K562 treated with DMSO at 1 percent for 12 hours (cell line): ENCODE results near the gene LARGE2. TPM values are rescaled to one million over a fixed set of nuclear protein-coding genes. Genes with fewer than 3 reads are reported as not detected.

Source experiments
- total RNA-seq: library from RNA; unstranded; fragments of 300-600 nt; gene quantifications from 2 replicates; pipeline ENCODE4 v1.2.3, GENCODE V29; 2022; ENCODE audit not compliant: insufficient read depth

The LARGE2 gene
- total RNA-seq, result 4.0 and 5.0 TPM in 2 replicates

DNA sequence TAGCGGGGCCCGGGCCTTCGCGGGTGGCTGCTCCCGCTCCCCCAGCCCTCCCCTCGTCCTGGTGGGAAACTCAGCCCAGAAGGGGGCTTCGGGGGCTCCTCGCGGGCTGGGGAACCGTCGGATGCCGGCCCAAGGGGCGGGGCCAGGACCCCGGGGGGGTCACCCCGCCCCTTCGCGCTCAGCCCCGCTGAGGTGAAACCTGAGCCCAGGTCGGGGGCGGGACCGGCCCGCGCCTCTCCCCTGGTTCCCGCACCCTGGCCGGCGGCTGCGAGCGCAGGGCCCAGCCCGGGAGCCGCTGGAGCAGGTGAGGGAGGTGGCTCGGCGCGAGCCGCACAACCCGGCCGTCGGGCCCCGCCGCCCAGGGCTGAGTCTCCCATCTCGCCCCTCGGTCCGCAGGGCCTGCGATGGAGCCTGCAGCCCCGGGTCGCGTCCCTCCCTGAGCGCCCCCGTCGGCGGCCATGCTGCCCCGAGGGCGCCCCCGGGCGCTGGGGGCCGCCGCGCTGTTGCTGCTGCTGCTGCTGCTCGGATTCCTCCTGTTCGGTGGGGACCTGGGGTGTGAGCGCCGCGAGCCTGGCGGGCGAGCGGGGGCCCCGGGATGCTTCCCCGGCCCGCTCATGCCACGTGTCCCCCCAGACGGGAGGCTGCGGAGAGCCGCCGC lies at the start of gene LARGE2:
LARGE2 (plus strand) TSS at position 232 of the 658 bp plus-strand sequence; CDS start at position 459, 227 bp downstream.

DNA sequence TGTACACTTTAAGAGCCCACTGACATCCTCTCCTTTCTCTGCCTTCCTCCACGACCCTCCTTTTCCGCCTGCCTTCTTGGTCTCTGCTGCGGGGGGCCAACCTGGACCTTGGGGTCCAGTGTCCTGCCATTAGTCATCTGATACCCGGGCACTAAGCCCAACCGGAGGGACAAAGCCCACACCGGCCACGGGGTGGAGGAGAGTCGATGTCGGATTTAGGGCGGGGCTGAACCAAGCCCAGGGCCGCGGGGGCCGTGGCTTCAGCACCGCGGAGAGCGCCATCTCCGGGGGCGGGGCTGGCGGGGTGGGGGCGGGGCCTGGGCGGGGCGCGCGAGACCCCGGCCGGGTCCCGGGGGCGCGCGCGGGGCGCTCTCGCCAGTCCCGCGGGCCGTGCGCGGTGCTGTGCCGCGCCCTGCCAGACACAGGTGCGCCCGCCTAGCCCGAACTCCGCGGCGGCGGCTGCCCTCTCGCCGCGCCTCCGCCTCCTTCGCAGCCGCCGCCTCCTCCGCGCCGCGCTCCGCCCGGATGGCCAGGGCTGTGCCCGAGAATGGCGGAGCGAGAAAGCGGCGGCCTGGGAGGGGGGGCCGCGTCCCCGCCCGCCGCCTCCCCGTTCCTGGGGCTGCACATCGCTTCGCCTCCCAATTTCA lies 37.1 kb upstream of the LARGE2 start, which contains the start of gene MAPK8IP1:
MAPK8IP1 (plus strand) TSS at position 378 of the 647 bp plus-strand sequence; CDS start at position 548, 170 bp downstream.

DNA sequence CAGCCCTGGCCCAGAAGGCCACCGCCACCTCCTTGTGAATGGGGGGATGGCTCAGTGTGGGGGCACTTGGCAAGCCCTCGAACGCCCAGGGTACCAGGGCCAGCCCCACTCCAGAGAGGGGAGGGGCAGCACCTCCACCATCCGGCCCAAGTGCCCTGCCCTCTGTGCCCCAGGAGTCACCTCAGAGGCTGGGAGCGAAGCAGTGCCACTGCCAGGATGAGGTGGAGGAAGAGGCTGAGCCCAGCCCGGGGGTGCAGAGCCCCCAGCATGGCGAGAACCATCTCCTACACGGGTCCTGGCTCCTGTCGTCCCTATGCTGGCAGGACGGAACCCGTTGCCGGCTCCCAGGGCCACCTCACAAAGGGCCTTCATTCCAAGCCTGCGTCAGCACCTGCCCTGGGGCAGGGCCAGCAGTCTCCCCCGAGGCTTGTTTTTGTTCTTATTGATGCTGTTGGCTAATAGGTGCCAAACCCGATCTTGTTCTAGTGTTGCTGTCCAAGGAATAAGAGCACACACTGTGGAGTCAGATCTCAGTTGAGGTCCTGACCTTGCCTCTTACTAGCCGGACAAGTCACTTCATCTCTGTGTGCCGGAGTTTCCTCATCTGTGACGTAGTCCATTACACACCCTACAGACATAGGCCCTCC lies 15.4 kb upstream of the LARGE2 start, which contains the start of gene FREY1:
FREY1 (minus strand) TSS at position 307 of the 647 bp plus-strand sequence; CDS start at position 281, 26 bp downstream.

DNA sequence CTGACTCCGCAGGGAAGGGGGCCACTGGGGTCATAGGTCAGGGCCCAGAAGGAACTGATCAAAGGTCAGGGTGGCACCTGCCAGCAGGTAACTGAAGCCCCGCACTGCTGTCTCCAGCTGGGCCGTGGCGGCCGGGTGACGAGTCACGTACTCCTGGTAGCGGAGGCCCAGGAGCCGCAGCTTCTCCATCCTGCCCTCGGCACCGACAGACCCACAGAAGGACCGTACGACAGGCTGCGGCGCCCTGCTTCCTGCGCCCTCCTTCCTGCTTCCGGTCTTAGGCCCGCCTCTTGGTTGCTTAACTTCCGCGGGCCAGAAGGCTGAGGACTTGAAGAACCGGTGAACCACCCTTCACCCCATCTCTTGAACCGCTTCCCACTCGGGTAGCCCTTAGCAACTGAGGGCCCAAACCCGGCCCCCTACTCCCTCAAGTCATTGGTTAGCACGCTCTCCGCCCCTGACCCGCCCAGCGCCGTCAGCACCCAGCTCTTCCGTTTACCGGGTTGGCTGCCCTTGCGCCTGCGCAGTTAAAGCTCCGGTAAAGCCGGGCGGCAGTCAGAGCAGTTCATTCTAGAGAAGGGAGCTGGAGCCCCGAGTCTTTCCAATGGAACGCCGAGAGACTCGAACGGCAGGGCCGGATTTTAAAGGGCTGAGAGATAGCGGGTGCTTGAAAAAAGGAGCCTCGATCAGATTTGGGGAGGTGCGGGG lies 4.7 kb upstream of the LARGE2 start, which contains the start of gene PEX16:
PEX16 (minus strand) TSS at position 255 of the 708 bp plus-strand sequence; CDS start at position 189, 66 bp downstream.

Other genes starting within 250 kb of the LARGE2 start
- gene SLC35C1, start 117.5 kb upstream of the LARGE2 start, total RNA-seq, result 7.3 and 15.9 TPM in 2 replicates
- gene CRY2, start 75.2 kb upstream of the LARGE2 start, total RNA-seq, result 7.2 and 20.0 TPM in 2 replicates
- gene MAPK8IP1, start 37.0 kb upstream of the LARGE2 start, total RNA-seq, result 4.2 and 5.8 TPM in 2 replicates
- not detected in 2 replicates for gene FREY1, start 15.4 kb upstream of the LARGE2 start, total RNA-seq
- gene PEX16, start 4.8 kb upstream of the LARGE2 start, total RNA-seq, result 31.6 and 39.4 TPM in 2 replicates
- gene PHF21A, start 198.8 kb downstream of the LARGE2 start, total RNA-seq, result 9.1 and 27.2 TPM in 2 replicates